GM18519 (cell line): ENCODE results near the gene FANCI.
A peak's percentile ranks its signal among the peaks of the same experiment; 100 is the strongest.

Experiments
- ATAC-seq: cut with Tn5 transposase; IDR thresholded peaks from one replicate; pipeline ENCODE4 v1.9.1; 2021; ENCODE audit warnings: mild to moderate bottlenecking, moderate library complexity; ENCODE audit not compliant: unreplicated experiment, low FRiP score

The FANCI gene

DNA sequence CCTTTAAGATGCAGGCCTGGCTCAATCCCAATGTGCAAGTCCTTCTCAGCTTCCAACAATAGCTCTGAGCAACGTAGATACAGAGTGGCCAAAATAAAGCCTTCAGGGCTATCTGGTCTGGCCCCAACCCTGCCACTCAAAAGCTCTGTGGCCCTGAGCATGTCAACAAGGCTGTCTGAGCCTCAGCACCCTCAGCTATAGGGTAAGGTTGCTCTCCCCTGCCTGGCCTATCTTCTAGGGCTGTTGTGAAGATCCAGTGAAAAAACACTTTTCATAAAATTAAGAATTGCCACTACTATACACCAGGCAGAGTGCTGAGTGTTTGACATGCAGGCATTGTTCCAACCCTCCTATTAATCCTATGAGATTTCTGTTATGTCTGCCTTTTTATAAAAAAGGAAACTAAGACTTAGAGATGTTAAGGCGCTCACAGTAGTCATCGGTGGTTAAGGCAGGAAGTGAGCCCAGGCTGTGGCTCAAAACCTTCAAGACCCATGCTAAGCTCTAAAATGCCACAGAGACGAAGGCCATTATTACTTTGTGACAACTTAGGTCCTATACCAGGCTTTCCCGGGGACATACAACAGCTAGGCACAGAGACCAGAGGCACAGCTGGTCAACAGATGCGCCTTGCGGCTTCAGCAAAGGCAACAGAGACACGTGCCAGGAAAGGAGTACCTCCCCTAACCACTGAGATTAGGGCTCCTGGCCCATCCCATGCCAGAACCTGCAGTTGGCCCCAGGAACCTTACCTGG lies 85.7 kb downstream of the FANCI start:
- no peak for ATAC-seq

DNA sequence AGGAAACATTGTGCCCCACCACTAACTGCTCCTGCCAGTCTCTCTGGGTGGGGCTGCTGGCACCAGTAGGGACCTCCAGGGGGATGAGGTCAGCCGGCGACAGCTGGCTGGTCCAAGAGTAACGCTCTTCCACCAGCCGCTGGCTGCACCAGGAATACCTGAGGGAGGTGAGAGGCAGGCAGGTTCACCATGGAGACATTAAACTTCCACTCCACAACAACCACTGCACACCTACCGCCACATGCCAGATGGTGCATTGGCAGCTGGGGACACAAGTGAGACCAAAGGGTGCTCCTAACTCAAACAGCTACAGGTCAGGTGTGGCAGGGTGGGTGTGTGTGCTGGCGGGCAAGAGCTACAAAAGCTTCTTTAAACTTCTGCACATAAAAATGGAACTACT lies 86.3 kb downstream of the FANCI start:
- no peak for ATAC-seq

DNA sequence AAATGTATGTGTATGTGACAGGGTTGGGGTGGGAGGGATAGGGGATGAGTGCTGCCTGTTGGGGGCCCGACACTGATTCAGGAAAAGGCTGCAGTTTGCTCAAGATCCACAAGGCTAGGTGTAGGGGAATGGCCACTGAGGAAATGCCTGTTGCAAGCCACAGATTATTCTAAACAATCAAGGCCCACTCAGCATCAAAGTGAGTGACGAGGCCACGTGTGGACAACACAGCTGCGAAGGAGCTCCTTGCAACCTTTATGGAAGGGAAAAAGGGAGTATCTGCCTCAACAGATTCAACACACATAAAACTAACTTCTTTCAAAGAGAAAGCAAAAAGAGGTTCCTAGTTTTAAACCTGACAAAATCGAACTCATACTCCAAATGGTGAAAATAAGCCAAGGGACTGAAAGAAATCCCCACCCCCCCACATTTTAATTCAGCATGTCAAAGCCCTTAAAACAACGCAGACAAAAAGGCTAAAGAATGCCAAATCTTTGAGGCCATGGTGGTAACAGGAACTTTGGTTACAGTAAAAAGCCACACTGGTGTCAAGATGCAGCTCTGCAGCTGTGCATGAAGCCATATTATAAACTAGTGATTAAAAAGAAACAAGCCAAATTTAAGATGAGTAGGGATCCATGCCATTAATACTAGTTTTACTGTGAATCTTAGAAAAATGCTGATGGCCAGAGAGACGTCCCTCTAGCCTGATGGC lies 87.3 kb downstream of the FANCI start:
- no peak for ATAC-seq

DNA sequence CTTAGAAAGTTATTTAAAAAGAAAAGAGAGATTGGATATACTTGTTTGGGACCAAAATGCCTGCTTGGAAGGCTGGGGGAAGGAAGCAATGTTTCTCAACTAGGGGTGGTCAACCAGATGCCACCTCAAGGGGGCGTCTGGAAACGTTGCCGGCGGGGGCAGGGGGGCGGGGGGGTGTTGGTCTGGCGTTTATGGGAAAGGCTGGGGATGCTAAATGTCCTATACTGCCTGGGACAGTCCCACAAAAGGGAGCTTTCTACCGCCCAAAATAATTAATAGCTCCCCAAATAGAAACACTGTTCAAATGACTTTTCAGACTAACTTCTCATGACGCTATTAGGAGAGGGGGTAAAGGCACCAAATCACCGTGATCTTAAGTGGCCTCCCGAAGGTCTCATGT lies 88.7 kb downstream of the FANCI start:
- no peak for ATAC-seq

DNA sequence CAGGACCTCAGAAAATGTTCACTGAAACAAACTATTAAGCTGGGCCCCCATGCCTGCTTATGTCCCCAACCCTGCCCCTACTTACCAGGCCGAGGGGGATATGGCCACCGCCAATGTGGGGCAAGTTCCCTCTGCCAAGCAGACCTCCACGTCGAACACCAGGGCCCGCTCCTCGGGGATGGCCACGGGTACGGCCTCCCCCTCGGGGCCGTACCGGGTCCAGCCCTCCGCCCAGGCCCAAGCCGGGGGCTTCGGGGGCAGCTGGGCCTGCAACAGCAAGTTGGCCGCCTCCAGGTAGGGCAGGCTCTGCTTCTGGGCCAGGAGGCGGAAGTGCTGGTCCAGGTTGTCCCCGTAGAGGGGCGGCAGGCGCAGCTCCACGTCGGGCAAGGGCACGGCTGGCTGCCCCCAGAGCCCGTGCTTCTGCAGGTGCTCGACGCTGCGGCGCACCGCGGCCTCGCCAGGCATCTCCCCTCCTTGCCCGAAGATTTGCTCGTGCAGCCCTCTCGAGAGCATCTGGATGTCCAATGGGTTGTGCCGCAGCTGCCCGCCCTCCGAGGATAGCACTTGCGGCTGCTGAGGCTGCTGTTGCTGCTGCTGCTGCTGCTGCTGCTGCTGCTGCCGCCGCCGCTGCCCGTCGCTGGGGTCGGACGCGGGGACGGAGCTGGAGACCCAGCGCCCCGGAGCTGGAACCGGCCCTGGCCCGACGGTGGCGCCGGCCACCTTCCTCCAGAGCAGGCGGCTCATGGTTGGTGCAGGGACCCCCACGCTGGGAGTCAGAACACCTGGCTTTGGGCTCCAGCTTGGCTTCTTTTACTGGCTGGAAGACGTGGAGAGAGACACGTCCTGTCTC lies 89.5 kb downstream of the FANCI start:
- no peak for ATAC-seq

DNA sequence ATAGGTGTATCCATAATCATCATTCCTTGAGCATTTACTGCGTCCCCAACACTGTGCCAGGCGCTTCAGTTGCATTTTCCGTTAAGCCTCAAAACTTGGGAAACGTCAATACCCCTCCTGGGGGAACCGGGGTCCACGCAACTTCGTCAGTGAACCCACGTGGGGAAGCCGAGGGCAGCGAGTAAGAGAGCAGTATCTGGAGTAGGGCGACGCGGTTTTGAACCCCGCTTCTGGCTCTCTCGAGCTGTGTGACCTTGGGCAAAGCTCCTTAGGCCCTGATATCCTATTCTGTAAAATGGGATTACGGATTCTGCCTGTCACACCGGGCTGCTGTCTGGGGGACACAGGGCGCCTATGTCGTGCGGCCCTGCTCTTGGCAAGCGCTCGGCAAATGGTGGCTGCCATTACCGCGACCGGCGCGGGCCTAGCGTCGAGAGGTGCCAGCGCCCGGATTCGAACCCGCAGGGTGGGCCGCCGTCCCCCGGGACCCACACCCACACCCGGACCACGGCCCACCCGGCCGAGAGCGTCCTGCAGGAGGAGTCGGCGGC lies 90.3 kb downstream of the FANCI start:
- peak; percentile 14 for ATAC-seq

DNA sequence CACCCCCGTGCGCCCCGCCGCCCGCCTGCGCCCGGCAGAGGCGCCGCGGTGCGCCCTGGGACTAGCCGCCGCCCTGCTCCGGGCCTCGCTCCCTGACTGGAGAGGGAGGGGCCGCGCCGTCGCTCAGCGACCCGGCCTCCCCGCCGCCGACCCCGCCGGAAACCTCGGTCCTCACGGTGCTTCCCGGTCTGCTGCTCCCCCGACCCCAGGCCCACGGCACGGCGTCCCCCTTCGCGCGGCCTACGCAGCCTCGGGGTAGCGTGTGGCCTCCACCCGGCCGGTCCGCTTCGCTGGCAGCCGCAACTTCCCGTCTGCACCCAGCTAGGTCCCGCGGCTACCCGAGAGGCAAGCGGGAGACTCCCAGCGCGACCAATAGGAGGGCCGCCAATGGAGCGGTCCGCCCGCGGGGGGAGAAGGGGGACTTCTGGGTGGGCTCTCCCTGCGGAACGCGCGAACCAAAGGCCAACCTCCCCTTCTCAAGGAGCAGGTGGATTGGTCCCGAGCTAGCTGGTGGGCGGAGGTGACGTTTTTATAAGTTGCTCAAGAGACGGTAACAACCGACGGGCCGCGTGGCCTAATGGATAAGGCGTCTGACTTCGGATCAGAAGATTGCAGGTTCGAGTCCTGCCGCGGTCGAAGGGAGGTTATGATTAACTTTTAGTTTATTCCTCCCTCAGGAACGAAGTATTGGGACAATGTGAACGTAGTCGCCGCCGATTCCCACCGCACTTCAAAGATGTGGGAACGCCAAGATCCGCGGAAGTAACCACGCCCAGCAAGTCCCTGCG lies 90.9 kb downstream of the FANCI start, which contains the start of gene POLG:
Gene POLG, minus strand, starts transcription at position 315 of the 788 bp plus-strand sequence. CDS start 1,070 bp downstream, outside the sequence.
- ATAC-seq: peak; percentile 78

DNA sequence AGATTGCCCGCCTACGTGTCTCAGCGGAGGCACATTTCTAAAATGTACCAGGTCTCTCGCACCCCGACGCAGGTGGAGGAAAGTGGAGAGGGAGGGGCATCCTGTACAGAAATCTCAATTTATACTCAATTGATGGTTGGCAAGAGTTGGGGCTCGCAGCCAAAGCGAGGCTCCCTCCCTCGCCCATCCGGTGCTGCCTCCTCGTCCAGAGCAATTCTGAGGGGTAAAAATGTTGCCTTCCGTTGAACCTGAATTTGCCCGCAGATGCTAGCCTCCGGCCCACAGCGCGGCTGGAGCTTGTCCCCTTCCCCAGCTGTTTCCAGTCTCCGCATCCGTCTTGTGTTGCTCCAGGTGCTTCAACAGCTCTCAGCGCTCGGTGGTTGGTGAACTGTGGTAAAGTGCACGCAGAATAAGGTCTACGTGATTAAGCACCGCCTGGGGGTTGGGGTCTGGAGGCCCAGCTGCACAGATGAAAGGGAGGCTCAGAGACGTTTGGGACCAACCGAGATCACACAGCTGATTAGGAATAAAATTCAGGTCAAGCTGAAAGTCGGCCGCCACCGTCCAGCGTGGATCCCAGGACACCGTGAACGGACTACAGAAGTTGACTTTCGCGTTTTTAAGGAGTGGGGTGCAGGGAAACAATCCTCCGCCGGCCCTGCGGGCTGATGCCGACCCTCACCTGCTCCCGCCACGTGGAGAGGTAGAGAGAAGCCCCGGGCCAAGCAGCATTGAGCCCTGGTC lies 91.7 kb downstream of the FANCI start:
- peak; percentile 9 for ATAC-seq

DNA sequence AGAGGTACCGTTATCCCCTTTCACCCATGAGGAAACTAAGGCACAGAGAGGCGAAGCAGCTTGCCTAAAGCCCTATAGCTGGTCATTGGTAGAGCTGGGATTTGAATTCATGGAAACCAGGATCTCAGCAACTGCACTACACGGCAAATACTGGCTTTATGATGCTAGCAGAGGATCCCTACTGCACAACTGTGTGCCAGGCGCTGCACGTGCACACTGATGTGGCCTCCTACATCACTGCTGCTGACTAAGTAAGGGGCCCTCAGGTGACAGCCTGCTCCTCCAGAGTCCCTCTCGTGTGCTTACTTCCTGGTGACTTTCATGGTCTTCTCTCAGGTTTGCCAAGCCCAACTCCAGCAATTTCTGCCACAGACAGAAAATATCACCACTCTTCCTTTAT lies 94.3 kb downstream of the FANCI start:
- ATAC-seq: no peak

DNA sequence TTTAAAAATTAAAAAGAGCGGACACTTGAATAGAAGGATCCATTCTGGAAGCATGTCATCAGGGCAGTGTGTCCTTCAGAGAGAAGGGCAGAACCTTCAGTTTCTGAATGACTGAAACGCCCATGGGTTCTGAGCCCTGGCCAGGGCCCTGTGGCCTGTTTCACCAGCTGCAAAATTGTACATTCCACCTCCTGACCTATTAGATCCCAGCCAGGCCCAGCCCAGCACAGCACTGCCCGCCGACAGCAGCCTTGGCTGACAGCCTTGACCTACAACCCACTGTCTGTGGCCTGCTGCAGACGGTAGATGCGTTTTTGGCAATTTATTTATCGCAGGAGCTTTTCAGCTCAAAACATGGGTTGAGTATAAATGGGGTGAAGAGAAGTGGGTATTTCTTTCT lies 96.8 kb downstream of the FANCI start:
- no peak for ATAC-seq

DNA sequence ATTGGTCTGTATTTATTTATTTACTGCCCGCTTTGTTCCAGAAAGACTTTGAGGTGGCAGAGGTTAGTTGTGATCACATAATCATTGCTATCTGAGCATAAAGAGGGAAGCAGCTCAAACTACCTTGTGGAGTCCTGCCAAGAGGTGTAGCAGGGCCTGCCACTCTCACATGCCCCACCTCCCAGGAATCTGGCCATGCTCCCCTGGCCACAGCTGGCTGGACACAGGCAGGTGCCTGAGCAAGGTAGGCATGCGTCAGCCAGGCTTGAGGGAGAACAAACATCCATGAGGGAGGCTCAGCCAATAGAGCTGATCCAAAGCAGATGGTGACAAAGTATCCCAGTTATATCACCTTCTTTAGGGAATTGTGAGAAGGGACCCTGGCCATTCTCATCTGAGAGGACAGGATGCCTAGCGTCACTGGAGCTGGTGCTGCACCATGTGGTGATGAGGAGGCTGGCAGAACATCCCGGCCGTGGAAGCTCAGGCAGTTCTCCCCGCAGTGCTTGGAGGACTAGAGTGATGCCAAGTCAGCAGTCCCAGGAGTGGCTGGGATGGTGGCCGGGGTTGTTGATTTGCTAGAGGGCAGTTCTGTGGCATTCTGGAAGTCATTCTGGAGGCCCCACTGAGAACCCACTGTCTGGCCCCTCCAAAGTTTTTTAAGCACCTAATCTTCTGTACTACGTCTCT lies 97.7 kb downstream of the FANCI start:
- no peak for ATAC-seq

DNA sequence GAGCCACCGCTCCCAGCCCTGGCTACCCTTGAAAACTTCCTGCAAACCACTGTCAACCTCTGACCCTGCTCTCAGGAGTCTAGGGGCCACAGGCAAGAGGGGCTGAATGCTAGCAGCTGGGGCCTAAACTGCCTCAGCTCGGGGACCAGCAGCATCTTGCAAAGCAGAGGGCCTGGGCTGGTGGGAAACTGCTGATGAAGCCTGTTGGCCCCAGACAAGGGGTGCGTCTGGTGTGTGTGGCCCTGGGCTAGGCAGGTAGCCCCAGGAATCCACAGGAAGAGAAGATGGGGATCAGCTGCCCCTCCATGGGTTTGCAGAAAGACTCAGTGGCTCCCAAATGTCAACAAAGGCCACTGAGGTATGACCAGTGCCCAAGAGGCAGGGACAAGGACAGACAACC lies 99.1 kb downstream of the FANCI start:
- no peak for ATAC-seq

DNA sequence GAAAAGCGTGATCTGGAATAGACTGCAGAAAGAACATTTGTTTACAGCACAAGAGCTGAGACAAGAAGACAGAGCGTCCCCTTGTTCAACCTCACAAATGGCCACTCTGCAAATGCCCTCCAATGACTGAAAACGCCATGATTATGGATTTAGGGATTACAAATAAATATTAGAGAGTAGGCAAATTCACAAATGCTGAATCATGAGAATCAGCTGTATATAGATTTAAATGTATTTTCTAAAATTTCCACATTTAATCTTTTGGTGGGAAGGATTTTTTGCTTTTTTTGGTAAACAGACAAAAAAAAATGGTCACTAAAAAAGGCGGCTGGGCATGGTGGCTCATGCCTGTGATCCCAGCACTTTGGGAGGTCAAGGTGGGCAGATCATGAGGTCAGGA lies 101.5 kb downstream of the FANCI start:
- no peak for ATAC-seq

DNA sequence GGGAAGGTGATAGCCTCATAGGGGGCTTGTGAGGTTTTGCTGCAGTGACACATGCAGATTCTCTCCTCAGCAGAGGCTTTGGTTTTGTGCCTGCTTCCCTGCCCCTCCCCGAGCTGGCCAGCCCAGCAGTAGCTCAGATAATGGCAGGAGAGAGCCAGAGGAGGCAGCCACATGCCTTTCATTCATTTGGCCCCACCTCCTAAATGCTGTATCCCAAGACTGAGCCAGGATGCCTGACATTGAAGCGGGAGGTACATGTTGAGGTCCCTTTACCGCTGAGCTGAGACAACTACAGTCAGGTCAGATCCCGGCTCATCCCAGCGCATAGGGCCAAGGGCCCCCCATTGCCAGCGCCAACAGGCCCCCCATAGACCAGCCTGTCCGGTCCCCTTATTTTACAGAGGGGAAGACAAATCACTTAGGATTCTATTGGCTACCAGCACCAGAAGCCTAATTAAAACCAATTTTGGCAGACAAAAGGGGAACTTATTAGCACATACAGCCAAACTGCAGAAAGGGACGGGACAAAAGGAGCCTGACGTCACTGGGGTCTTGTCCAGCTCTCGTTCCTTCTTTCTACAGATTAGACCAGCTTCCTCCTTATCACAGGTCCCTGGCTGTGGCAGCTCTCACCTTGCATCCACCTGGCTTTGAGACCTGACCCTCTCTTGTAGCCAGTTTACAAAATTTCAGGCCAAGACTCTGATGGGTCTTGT lies 102.9 kb downstream of the FANCI start:
- no peak for ATAC-seq

DNA sequence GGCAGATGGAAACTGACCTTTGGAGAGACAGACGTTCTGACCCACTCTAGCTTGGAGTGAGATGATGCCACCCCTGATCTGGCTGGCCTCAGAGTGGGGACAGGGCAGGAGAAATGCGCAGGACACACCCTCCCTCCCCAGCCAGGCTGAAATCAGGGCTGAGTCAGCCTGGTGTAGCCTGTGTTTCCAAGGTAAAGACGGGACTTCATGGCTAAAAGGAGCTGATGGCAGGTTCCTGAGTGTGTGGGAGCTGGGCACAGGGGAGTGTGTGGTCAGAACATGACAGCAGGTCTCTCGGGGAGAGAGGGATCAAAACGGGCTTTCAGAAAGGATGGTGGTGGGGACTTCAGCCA lies 105.4 kb downstream of the FANCI start:
- ATAC-seq: no peak

DNA sequence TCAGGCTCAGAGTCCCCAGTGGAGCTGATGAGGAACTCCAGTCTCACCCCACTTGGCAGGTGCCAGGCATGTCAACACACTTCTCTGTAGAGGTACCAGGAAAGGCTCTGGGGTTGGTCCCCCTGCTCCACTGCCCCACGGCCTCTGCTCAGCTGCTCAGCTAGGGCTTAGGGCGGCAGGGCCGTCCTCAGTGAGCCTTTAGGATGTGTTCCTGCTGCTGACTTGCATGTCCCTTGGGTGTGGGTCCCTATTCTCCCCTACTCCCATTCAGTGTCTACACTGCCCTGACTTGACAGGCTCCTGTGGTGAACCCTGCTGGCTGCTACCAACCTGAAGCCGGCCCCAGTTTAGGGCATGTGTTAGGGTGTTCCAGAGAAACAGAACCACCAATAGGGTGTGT lies 108.7 kb downstream of the FANCI start:
- ATAC-seq: no peak

DNA sequence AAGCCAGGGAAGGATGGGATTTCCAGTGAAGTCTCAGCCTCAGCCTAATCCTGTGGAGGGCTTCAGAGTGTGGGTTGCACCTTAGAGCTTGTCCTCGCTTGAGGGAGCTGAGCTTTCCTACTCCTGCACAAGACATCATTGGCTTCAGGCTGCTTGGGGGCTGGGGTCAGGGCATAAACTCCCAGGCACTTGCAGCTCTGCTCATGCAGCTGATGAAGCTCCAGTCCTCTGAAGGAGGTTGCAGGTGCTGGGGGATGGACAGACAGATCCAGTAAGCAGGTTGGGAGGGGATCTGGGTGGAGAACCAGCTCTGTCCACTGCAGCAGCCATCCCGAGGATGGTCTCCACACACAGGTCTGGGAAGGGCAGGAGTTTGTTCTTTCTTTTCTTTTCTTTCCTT lies 110.2 kb downstream of the FANCI start:
- ATAC-seq: no peak

DNA sequence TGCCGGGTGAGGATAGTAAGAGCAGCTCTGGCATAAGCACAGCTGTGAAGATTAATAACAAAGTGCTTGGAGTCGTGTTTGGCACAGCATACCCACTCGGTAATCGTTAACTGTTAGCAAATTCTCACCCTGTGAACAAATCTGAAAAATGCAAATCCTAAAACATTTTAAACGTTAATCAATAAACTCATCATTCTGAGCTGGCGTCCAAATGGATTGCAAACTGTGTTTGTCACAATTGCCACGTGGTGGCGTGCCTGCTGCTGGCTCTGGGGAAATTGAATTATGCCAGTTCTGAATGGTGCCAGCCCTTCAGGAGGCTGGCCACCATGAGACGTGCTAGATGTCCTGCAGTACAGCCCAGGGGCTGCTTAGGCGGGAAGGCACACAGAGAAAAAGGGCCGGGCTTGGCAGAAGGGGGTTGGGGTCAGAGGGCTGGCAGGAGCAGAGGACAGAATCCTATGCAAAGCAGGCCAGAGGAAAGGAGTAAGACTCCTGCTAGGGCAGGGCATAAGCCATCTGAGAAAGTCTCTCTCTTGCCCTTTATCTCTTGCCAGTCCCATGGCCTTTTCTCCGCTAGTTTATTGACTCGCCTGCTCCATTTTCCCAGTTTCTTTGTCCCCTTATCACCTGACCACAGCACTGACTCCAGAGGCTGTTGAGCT lies 113.0 kb downstream of the FANCI start:
- no peak for ATAC-seq
